ENCODE measurements around the gene CDK6. TPM values are rescaled to one million over a fixed set of nuclear protein-coding genes. Genes with fewer than 3 reads are reported as not detected.
A peak's percentile ranks its signal among the peaks of the same experiment; 100 is the strongest.

Gene CDK6
- total and polyA plus RNA-seq, 4 donors, result 1.6 to 66.4 (median 12.1) TPM

DNA sequence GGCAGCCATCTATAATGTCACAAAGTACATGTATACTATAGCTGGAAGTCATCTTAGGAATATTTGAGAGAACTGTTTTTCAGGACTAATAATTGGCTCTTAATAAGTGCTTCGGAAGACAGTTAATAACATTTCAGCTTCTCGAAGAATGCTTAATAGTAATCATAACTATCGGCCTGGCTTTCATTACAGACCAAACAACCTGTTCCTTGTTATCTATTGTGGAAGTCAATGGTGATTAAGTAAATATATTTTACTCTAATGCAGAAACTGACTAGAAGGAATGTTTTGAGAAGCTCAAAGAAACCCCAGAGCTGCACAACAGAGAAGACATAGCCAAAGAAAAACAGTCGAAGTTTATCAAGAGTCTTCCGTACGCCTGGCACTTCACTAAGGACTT, 139.4 kb downstream of the CDK6 start:
- H3K27ac ChIP-seq (ENCODE audit: low read depth in 1 of 2, low read length in 1 of 2), result peak overlapping the region in 1 of 2 donors; percentile 12
- ATAC-seq (ENCODE audit: insufficient read depth, low FRiP score) (no peak), DNase-seq (peak in 1 of 3 donors; percentile 54)
- TF ChIP-seq, protein P1, sequence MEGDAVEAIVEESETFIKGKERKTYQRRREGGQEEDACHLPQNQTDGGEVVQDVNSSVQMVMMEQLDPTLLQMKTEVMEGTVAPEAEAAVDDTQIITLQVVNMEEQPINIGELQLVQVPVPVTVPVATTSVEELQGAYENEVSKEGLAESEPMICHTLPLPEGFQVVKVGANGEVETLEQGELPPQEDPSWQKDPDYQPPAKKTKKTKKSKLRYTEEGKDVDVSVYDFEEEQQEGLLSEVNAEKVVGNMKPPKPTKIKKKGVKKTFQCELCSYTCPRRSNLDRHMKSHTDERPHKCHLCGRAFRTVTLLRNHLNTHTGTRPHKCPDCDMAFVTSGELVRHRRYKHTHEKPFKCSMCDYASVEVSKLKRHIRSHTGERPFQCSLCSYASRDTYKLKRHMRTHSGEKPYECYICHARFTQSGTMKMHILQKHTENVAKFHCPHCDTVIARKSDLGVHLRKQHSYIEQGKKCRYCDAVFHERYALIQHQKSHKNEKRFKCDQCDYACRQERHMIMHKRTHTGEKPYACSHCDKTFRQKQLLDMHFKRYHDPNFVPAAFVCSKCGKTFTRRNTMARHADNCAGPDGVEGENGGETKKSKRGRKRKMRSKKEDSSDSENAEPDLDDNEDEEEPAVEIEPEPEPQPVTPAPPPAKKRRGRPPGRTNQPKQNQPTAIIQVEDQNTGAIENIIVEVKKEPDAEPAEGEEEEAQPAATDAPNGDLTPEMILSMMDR (IDR thresholded peaks at IDR 0.05; ENCODE audit: control extremely low read depth, extremely low read depth), result no peak
- WGBS, 2 donors, result 61 to 77% methylated on average over 6 of the region's 6 CpGs
- H3K4me1 ChIP-seq (ENCODE audit: control insufficient read depth in 5 of 5, insufficient read depth in 5 of 5, low read length in 5 of 5), result peaks cover 4 to 62% (median 23%) of the 10 kb centered on the region in 5 donors
- no peaks in the 10 kb centered on the region for H3K36me3 ChIP-seq (ENCODE audit: control insufficient read depth in 4 of 4, insufficient read depth in 4 of 4, low read length in 4 of 4)
- no peaks in the 10 kb centered on the region for H3K27me3 ChIP-seq (ENCODE audit: control insufficient read depth in 3 of 3, insufficient read depth in 3 of 3, low read length in 2 of 3)
- no peaks in the 10 kb centered on the region for H3K9me3 ChIP-seq (ENCODE audit: control insufficient read depth in 4 of 4, insufficient read depth in 3 of 4, low read length in 3 of 4)
- no peak overlapping the region for H3K9ac ChIP-seq (ENCODE audit: insufficient read depth in 1 of 2, low read length in 2 of 2)
- no peak overlapping the region for H3K4me3 ChIP-seq

DNA sequence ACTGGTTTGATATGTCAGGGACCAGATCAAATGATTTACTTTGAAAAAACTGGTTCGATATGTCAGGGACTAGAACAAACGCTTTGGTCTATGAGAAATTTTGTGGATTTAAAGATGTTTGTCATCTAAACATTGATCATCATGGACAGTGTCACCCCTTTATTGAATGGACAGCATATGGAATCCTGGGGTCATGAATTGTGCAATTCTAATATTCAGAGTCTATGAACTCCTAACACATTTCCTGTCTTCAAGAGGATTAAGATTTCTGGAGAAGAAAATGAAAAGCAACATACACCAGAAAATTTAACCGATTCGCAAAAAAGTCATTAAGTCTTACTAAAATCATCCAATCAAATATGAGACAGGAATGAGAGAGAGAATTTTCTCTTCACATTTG, 139.8 kb downstream of the CDK6 start:
- DNase-seq (peak in 1 of 3 donors; percentile 47), ATAC-seq (ENCODE audit: insufficient read depth, low FRiP score) (no peak)
- H3K4me1 ChIP-seq (ENCODE audit: control insufficient read depth in 5 of 5, insufficient read depth in 5 of 5, low read length in 5 of 5), result peaks cover 4 to 65% (median 23%) of the 10 kb centered on the region in 5 donors
- H3K9ac ChIP-seq (ENCODE audit: insufficient read depth in 1 of 2, low read length in 2 of 2), result no peak overlapping the region
- peak overlapping the region in 1 of 2 donors; percentile 12 for H3K27ac ChIP-seq (ENCODE audit: low read depth in 1 of 2, low read length in 1 of 2)
- H3K27me3 ChIP-seq (ENCODE audit: control insufficient read depth in 3 of 3, insufficient read depth in 3 of 3, low read length in 2 of 3), result no peaks in the 10 kb centered on the region
- H3K36me3 ChIP-seq (ENCODE audit: control insufficient read depth in 4 of 4, insufficient read depth in 4 of 4, low read length in 4 of 4), result no peaks in the 10 kb centered on the region
- TF ChIP-seq, protein P1 (IDR thresholded peaks at IDR 0.05; ENCODE audit: control extremely low read depth, extremely low read depth), result no peak
- 87 to 94% methylated on average over 4 of the region's 4 CpGs for WGBS, 2 donors
- no peaks in the 10 kb centered on the region for H3K9me3 ChIP-seq (ENCODE audit: control insufficient read depth in 4 of 4, insufficient read depth in 3 of 4, low read length in 3 of 4)
- no peak overlapping the region for H3K4me3 ChIP-seq

DNA sequence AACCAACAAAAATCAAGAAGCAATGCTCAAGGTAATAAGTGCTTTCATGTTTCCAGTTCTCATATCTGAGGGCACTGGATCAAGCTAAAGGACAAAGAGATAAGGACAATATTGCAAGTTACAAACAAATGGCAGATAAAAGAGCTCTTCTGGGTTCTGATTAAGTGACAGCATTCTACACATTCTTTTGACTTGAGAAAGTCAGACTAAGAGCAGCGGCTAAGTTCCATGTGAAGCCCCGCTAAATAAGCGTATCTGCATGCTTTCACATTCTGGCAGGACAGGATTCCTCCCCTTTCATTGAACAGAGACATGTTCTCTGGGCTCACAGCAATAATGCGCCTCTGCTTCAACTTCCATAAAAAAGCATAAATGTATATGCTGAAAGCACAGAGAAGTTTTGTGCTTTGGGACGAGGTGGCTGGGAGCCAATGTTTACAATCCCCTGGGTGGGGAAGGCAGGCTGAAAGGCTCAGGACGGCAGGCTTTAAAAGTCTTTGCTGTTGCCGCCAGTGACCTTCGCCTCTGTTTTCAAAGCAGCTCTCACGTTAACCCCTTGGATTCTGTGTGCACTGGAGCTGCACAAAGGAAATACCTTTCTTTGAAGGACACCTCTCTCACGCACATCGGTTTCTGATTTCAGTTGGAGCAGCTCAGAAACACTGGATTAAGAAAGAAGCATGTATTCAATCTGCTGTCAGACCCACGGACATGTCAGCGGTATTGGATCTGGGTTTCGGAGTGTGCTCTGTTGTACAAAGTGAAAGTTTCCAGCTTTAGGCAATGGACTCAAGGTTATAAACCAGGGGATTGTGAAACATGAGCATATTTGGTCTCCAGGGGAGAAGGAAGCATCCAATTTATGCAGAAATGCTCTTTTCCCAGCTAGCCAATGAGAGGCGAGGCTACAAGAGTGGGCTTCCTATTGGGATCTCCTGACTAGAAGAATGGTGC, 140.8 kb downstream of the CDK6 start:
- Histone ChIP-seq H3K4me3 (peak overlapping the region; percentile 64), H3K27ac (ENCODE audit: low read depth in 1 of 2, low read length in 1 of 2) (peak overlapping the region; percentile 61 to 90), H3K9me3 (ENCODE audit: control insufficient read depth in 4 of 4, insufficient read depth in 3 of 4, low read length in 3 of 4) (no peaks in the 10 kb centered on the region), H3K9ac (ENCODE audit: insufficient read depth in 1 of 2, low read length in 2 of 2) (peak overlapping the region; percentile 51 to 89), H3K36me3 (ENCODE audit: control insufficient read depth in 4 of 4, insufficient read depth in 4 of 4, low read length in 4 of 4) (no peaks in the 10 kb centered on the region), H3K4me1 (ENCODE audit: control insufficient read depth in 5 of 5, insufficient read depth in 5 of 5, low read length in 5 of 5) (peaks cover 4 to 65% (median 23%) of the 10 kb centered on the region in 5 donors), H3K27me3 (ENCODE audit: control insufficient read depth in 3 of 3, insufficient read depth in 3 of 3, low read length in 2 of 3) (no peaks in the 10 kb centered on the region)
- peak; percentile 64 for ATAC-seq (ENCODE audit: insufficient read depth, low FRiP score)
- 27 to 42% methylated on average over 15 of the region's 15 CpGs for WGBS, 2 donors
- DNase-seq, result peak; percentile 93 to 97 (median 96)
- TF ChIP-seq, protein P1 (IDR thresholded peaks at IDR 0.05; ENCODE audit: control extremely low read depth, extremely low read depth), result no peak

All from lung (tissue), 12 donors.